K562 (cell line): ENCODE data around the gene DGCR2. TPM values are rescaled to one million over a fixed set of nuclear protein-coding genes. Genes with fewer than 3 reads are reported as not detected.

ENCODE experiments used
- ATAC-seq: fragments of 200-7000 bp; cut with Tn5 transposase; 3 replicates; pipeline ENCODE4 v1.9.1; 2020; ENCODE audit warnings: moderate library complexity
- BruUV-seq: library from RNA; stranded (reverse); fragments of 400-500 nt; replicated peaks from 2 replicates; lab custom pipeline; 2021; lab: Mats Ljungman, UMichigan
- CTCF ChIA-PET: fragments of 300-600 bp; formaldehyde crosslinking; extraction: SDS; loops from one replicate; lab custom pipeline; 2021; ENCODE audit warnings: low intra/inter-chr PET ratio; lab: Yijun Ruan, JAX
- POLR2A ChIA-PET: fragments of 300-600, 350-650 bp; sonication (Branson Sonifier 250); formaldehyde crosslinking; extraction: SDS; loops from one replicate; lab custom pipeline; 2021; ENCODE audit warnings: antibody characterized with exemption, inconsistent platforms; lab: Yijun Ruan, JAX
- DNase-seq, 4 experiments: peaks; one replicate each; pipeline versions ENCODE4 v3.0.0 to v3.0.0-alpha.2; 2011 to 2018; ENCODE audit warnings: low spot score in 3 of 4, mixed read lengths in 3 of 4; ENCODE audit errors: extremely low read depth in 1 of 4
- FAIRE-seq: peaks from 2 replicates; lab custom pipeline; 2011; peaks lifted over from hg19 to GRCh38; lab: Jason Lieb, UNC
- H2AFZ ChIP-seq: 2 replicates; pipeline ENCODE4 v1.6.0; 2011; ENCODE audit warnings: low read depth, low read length, control low read depth, inconsistent platforms
- H3K27ac ChIP-seq: fragments of 200-600 bp; 3 replicates; pipeline ENCODE4 v1.8.0; 2011; ENCODE audit warnings: low read depth, mild to moderate bottlenecking, control low read depth, inconsistent platforms, low read length, moderate library complexity, mixed read lengths; ENCODE audit errors: extremely low read depth
- H3K27me3 ChIP-seq, 2 experiments: fragments of 300-600 bp in 1 of 2; 2 replicates in 1 of 2; 3 replicates in 1 of 2; pipeline versions ENCODE4 v1.6.0 to v1.8.0; 2011; ENCODE audit warnings: inconsistent platforms in 2 of 2, low read length in 2 of 2, mild to moderate bottlenecking in 1 of 2, mixed read lengths in 1 of 2, moderate library complexity in 1 of 2; ENCODE audit not compliant: control insufficient read depth in 2 of 2, insufficient read depth in 2 of 2
- H3K36me3 ChIP-seq: fragments of 300-600 bp; 3 replicates; pipeline ENCODE4 v1.8.0; 2011; ENCODE audit warnings: mild to moderate bottlenecking, low read length, inconsistent platforms; ENCODE audit not compliant: control insufficient read depth, insufficient read depth
- H3K4me1 ChIP-seq, 2 experiments: fragments of 200-600 bp in 1 of 2; replicated peaks in 1 of 2; 2 replicates in 1 of 2; 3 replicates in 1 of 2; pipeline versions ENCODE4 v1.5.1 to v1.8.0; 2011; ENCODE audit warnings: inconsistent platforms in 2 of 2, low read length in 2 of 2, mild to moderate bottlenecking in 1 of 2, mixed read lengths in 1 of 2, moderate library complexity in 1 of 2; ENCODE audit not compliant: control insufficient read depth in 2 of 2, insufficient read depth in 2 of 2
- H3K4me2 ChIP-seq: 2 replicates; pipeline ENCODE4 v1.6.1; 2011; ENCODE audit warnings: low read length, control low read depth, inconsistent platforms, mixed read lengths; ENCODE audit not compliant: insufficient read depth
- H3K4me3 ChIP-seq: fragments of 200-600 bp; sonication (generic), shearing (Covaris generic); 2 replicates; pipeline ENCODE4 v1.5.1; 2016; ENCODE audit warnings: control low read depth, inconsistent platforms
- H3K79me2 ChIP-seq: fragments of 200-600 bp; 3 replicates; pipeline ENCODE4 v1.8.0; 2011; ENCODE audit warnings: low read length, inconsistent platforms; ENCODE audit not compliant: control insufficient read depth, insufficient read depth
- H3K9ac ChIP-seq, 2 experiments: 2 replicates each; pipeline versions ENCODE4 v1.6.0 to v1.6.1; 2011; ENCODE audit warnings: low read depth in 2 of 2, low read length in 2 of 2, control low read depth in 1 of 2, inconsistent platforms in 1 of 2, mild to moderate bottlenecking in 1 of 2, mixed read lengths in 1 of 2; ENCODE audit not compliant: insufficient read depth in 1 of 2
- H3K9me1 ChIP-seq: one replicate; pipeline ENCODE4 v1.6.0; 2011; ENCODE audit warnings: inconsistent platforms, mild to moderate bottlenecking, low read length, moderate library complexity; ENCODE audit not compliant: control insufficient read depth, insufficient read depth
- H3K9me3 ChIP-seq: replicated peaks from 2 replicates; pipeline ENCODE4 v1.5.1; 2011; ENCODE audit warnings: low read depth, low read length, inconsistent platforms; ENCODE audit not compliant: control insufficient read depth, insufficient read depth
- H4K20me1 ChIP-seq: replicated peaks from 2 replicates; pipeline ENCODE4 v1.6.1; 2011; ENCODE audit warnings: low read length, inconsistent platforms, mixed read lengths; ENCODE audit not compliant: control insufficient read depth, insufficient read depth
- CEBPG ChIP-seq, 3 experiments: fragments of 200-800 bp in 1 of 3; sonication (Bioruptor generic) in 1 of 3; sonication (generic) in 1 of 3; formaldehyde crosslinking in 1 of 3; IDR thresholded peaks in 2 of 3; conservative IDR thresholded peaks in 1 of 3; 2 replicates each; pipeline versions ENCODE4 v1.6.1 to v1.8.0; 2016 to 2022; ENCODE audit warnings: missing compliant biosample characterization in 2 of 3, missing genetic modification characterization in 2 of 3, mild to moderate bottlenecking in 1 of 3, missing genetic modification reagents in 1 of 3
- HNRNPUL1 ChIP-seq: fragments of 200-400 bp; formaldehyde crosslinking; IDR thresholded peaks from 2 replicates; pipeline ENCODE4 v1.6.1; 2017; ENCODE audit warnings: low read length
- IRF2 ChIP-seq: sonication (generic); formaldehyde crosslinking; IDR thresholded peaks from 2 replicates; pipeline ENCODE4 v1.8.1; 2022; ENCODE audit warnings: mild to moderate bottlenecking, missing genetic modification reagents
- LCOR ChIP-seq: sonication (generic); formaldehyde crosslinking; IDR thresholded peaks from 2 replicates; pipeline ENCODE4 v1.8.0; 2022; ENCODE audit warnings: mild to moderate bottlenecking, missing genetic modification reagents
- NR1H2 ChIP-seq: sonication (generic); formaldehyde crosslinking; IDR thresholded peaks from 2 replicates; pipeline ENCODE4 v1.4.0; 2020; ENCODE audit warnings: mild to moderate bottlenecking, missing genetic modification reagents
- NRF1 ChIP-seq, 2 experiments: fragments of 450-650 bp; IDR thresholded peaks in 1 of 2; conservative IDR thresholded peaks in 1 of 2; 2 replicates each; pipeline ENCODE4 v1.6.1; 2014; ENCODE audit warnings: mild to moderate bottlenecking in 2 of 2
- SP1 ChIP-seq: sonication (generic); formaldehyde crosslinking; IDR thresholded peaks from 2 replicates; pipeline ENCODE4 v1.8.1; 2022; ENCODE audit warnings: mild to moderate bottlenecking, missing genetic modification reagents
- TOE1 ChIP-seq, 2 experiments: fragments of 450-650 bp in 1 of 2; sonication (generic) in 1 of 2; formaldehyde crosslinking in 1 of 2; IDR thresholded peaks; 2 replicates each; pipeline versions ENCODE4 v1.7.1 to v1.8.0; 2016 to 2022; ENCODE audit warnings: borderline replicate concordance in 2 of 2, mild to moderate bottlenecking in 2 of 2, antibody characterized with exemption in 1 of 2, inconsistent platforms in 1 of 2, low read depth in 1 of 2, missing genetic modification reagents in 1 of 2, moderate library complexity in 1 of 2
- TRIM28 ChIP-seq: fragments of 450-650 bp; IDR thresholded peaks from 2 replicates; pipeline ENCODE4 v1.6.1; 2017
- ZBTB1 ChIP-seq: sonication (generic); formaldehyde crosslinking; IDR thresholded peaks from 2 replicates; pipeline ENCODE4 v1.8.1; 2023; ENCODE audit warnings: missing genetic modification reagents, low read depth, mild to moderate bottlenecking, borderline replicate concordance
- ZNF282 ChIP-seq: sonication (generic); formaldehyde crosslinking; IDR thresholded peaks from 2 replicates; pipeline ENCODE4 v1.8.1; 2023; ENCODE audit warnings: missing genetic modification reagents
- ZNF586 ChIP-seq: fragments of 450-650 bp; formaldehyde crosslinking; conservative IDR thresholded peaks from 2 replicates; pipeline ENCODE4 v1.4.0; 2020; ENCODE audit warnings: mild to moderate bottlenecking, moderate library complexity
- WGBS: fragments of 100-300 bp; shearing (Covaris generic); methylation state at CpG from one replicate; pipeline ENCODE4 v1.1.6; 2016; ENCODE audit warnings: low coverage, mixed read lengths; ENCODE audit not compliant: insufficient coverage; ENCODE audit errors: missing lambda C conversion rate; 5-methylcytosine and 5-hydroxymethylcytosine counted together
- in situ Hi-C: fragments of 300-500 bp; cut with MboI; formaldehyde crosslinking; loops from 4 replicates; pipeline ENCODE4 v1.15.0; 2018; ENCODE audit warnings: inconsistent platforms, mixed read lengths
- intact Hi-C: fragments of 100-400 bp; cut with micrococcal nuclease; formaldehyde crosslinking; loops from 2 replicates; pipeline ENCODE4 v1.14.2; 2022
- polyA plus RNA-seq, 8 experiments: library from polyadenylated mRNA; depleted of rRNA in 4 of 8; stranded (reverse) in 5 of 8; unstranded in 3 of 8; fragments of >200 nt; fragmentation: Nextera tagmentation in 2 of 8; fragmentation: Illumina TruSeq in 1 of 8; extraction: Ambion mirVana in 2 of 8; extraction: Trizol in 1 of 8; gene quantifications; 2 replicates each; pipeline versions ENCODE4 v1.2.1 to v1.2.3, GENCODE V29; 2011 to 2014; ENCODE audit warnings: inconsistent platforms in 1 of 8, missing spikeins in 1 of 8
- total RNA-seq, 7 experiments: library from RNA; depleted of rRNA in 6 of 7; stranded (reverse); fragments of >200 nt in 6 of 7; fragmentation: Illumina TruSeq in 2 of 7; extraction: Trizol in 2 of 7; gene quantifications; 2 replicates each; pipeline versions ENCODE4 v1.2.1 to v1.2.3, GENCODE V29; 2011 to 2021; ENCODE audit warnings: low replicate concordance in 1 of 7
- TF ChIP-seq, protein P1 (sequence below): sonication (generic); formaldehyde crosslinking; IDR thresholded peaks from 2 replicates; pipeline ENCODE4 v1.9.0; 2022; ENCODE audit warnings: mild to moderate bottlenecking, missing genetic modification reagents
- TF ChIP-seq, protein P2 (sequence below): sonication (generic); formaldehyde crosslinking; IDR thresholded peaks from 2 replicates; pipeline ENCODE4 v1.8.0; 2022; ENCODE audit warnings: missing genetic modification reagents, mild to moderate bottlenecking, moderate library complexity, borderline replicate concordance

The DGCR2 gene
- total and polyA plus RNA-seq, 9 of the 15 experiments (the other 6 are each of a cell fraction or from before 2014, with no cell fraction given) = 0.69 to 101 (median 56.4) TPM

DNA sequence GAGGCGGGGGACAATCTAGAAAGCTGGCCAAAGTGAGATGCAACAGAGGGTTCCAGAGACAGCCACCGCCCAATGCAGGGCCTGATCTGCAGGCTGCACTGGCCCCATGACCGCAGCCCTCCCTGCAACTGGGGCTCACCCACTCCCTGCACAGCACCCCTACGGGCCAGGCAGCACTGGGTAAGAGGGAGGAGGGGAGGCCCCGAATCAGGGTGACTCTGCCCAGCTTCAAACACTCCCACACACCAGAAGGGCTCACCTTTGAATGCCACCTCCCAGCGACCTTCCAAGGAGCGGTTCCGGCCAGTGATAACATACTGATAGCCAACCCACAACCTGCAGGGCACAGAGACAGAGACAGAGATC, 59.3 kb downstream of the DGCR2 start:
- H3K79me2 ChIP-seq = no peaks in the 10 kb centered on the region

More for the DNA sequence above, 59.3 kb downstream of the DGCR2 start:
- Histone ChIP-seq H3K4me3 (no peak overlapping the region), H3K4me1 (peaks cover 0 to 14% of the 10 kb centered on the region in 2 experiments; a peak in 1 of 5 replicates), H3K27ac (no peak overlapping the region), H3K9me1 (no peaks in the 10 kb centered on the region), H2AFZ (no peak overlapping the region), H3K9ac (peak overlapping the region in 1 of 2 experiments; percentile 12; a peak in 1 of 4 replicates), H3K9me3 (no peaks in the 10 kb centered on the region), H3K4me2 (no peak overlapping the region), H4K20me1 (peaks cover 14% of the 10 kb centered on the region), H3K27me3 (no peaks in the 10 kb centered on the region), H3K36me3 (peaks cover 93% of the 10 kb centered on the region; the same call in 2 of the 3 replicates)
- CTCF ChIA-PET = no interaction called here
- no TSS peak for BruUV-seq
- no peak for FAIRE-seq
- intact Hi-C loops = no loop called here
- in situ Hi-C loops = no loop called here
- POLR2A ChIA-PET = interaction anchor here (0.6 to 3.7 kb wide), 11 partner anchors 11 to 569 kb away, joined by 3 to 19 read pairs (median 6); no protein-coding TSS in a partner anchor
- 75% methylated on average over 8 of the region's 8 CpGs for WGBS
- ATAC-seq = no peak
- no peak for TF ChIP-seq NRF1 (conservative IDR thresholded peaks at IDR 0.05 in 1 of 2, IDR thresholded peaks at IDR 0.05 in 1 of 2)
- TF ChIP-seq CEBPG (CRISPR knock-in tag; IDR thresholded peaks at IDR 0.05) = peak; percentile 17; the same call in 1 of the 2 replicates
- no peak for TF ChIP-seq CEBPG (tag; conservative IDR thresholded peaks at IDR 0.05 in 1 of 2, IDR thresholded peaks at IDR 0.05 in 1 of 2)
- peak; percentile 35; the same call in 1 of the 2 replicates for TF ChIP-seq ZBTB1 (CRISPR knock-in tag)
- TF ChIP-seq IRF2 = peak; percentile 84
- TF ChIP-seq, protein P1, sequence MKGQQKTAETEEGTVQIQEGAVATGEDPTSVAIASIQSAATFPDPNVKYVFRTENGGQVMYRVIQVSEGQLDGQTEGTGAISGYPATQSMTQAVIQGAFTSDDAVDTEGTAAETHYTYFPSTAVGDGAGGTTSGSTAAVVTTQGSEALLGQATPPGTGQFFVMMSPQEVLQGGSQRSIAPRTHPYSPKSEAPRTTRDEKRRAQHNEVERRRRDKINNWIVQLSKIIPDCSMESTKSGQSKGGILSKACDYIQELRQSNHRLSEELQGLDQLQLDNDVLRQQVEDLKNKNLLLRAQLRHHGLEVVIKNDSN (CRISPR knock-in tag) = 0 out of 2 replicates have a peak, but pooled peaks have one; percentile 26
- TF ChIP-seq ZNF282 (CRISPR knock-in tag) = no peak
- no peak for TF ChIP-seq HNRNPUL1
- no peak for TF ChIP-seq SP1 (CRISPR knock-in tag)
- TF ChIP-seq NR1H2 (CRISPR knock-in tag) = no peak
- TF ChIP-seq, protein P2, sequence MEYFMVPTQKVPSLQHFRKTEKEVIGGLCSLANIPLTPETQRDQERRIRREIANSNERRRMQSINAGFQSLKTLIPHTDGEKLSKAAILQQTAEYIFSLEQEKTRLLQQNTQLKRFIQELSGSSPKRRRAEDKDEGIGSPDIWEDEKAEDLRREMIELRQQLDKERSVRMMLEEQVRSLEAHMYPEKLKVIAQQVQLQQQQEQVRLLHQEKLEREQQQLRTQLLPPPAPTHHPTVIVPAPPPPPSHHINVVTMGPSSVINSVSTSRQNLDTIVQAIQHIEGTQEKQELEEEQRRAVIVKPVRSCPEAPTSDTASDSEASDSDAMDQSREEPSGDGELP = 0 out of 2 replicates have a peak, but pooled peaks have one; percentile 33
- no peak for TF ChIP-seq ZNF586 (CRISPR knock-in tag)
- no peak for TF ChIP-seq TOE1 (IDR thresholded peaks at IDR 0.05; ENCODE audit: borderline replicate concordance)
- TF ChIP-seq TOE1 (CRISPR knock-in tag; IDR thresholded peaks at IDR 0.05; ENCODE audit: borderline replicate concordance, low read depth) = 0 out of 2 replicates have a peak, but pooled peaks have one; percentile 38
- TF ChIP-seq LCOR (CRISPR knock-in tag) = 0 out of 2 replicates have a peak, but pooled peaks have one; percentile 49
- TF ChIP-seq TRIM28 = no peak
- DNase-seq = no peak
